Upper lobe of left lung (tissue), 4 donors: Measurements from ENCODE around the gene CDPF1.
"Not testable (repeated sequence)": the region's sequence is repeated elsewhere in the genome, so short reads cannot be mapped to it uniquely, and the experiment has no call there.

Source experiments
- CTCF ChIP-seq, 6 experiments: fragments of 450-650 bp in 4 of 6; fragments of 200-600 bp in 2 of 6; sonication (generic) in 2 of 6; IDR thresholded peaks; one replicate each; pipeline ENCODE4 v1.5.1; 2016 to 2019; ENCODE audit warnings: antibody characterized with exemption in 6 of 6
- EP300 ChIP-seq, 4 donors: sonication (generic); formaldehyde crosslinking; IDR thresholded peaks; one replicate each; pipeline ENCODE4 v1.5.1; 2017; ENCODE audit warnings: antibody characterized with exemption in 4 of 4, control low read depth in 2 of 4

GRCh38 chr22:46265627-46266026, 15.5 kb upstream of the CDPF1 start:
- not testable (repeated sequence) for TF ChIP-seq EP300, CTCF (IDR thresholded peaks at IDR 0.05)
